Right lobe of liver (tissue), 4 donors: Measurements from ENCODE around the gene CCND3.

Experiments
- CTCF ChIP-seq, 4 donors: fragments of 200-600 bp in 3 of 4; fragments of 450-650 bp in 1 of 4; IDR thresholded peaks; one replicate each; pipeline versions ENCODE4 v1.5.1 to v1.8.0; 2016 to 2022; ENCODE audit warnings: antibody characterized with exemption in 4 of 4, mild to moderate bottlenecking in 2 of 4
- POLR2A ChIP-seq: fragments of 450-650 bp; IDR thresholded peaks from one replicate; pipeline ENCODE4 v1.6.1; 2017; ENCODE audit warnings: antibody characterized with exemption, mild to moderate bottlenecking
- donor health status: DM: no; HTN: no; CAD: no.
- donor health status: DM: no; HTN: no; CAD: no.
- donor health status: DM: no; HTN: yes; CAD: no.

GRCh38 chr6:41964201-41964887, 22.7 kb upstream of the CCND3 start:
- no peak for TF ChIP-seq CTCF (IDR thresholded peaks at IDR 0.05)
- no peak for TF ChIP-seq POLR2A
